Esophagus squamous epithelium (tissue), 4 donors: ENCODE data around the gene ARL4C.

Experiments
- POLR2A ChIP-seq, 4 donors: fragments of 450-650 bp; IDR thresholded peaks; one replicate each; pipeline ENCODE4 v1.6.1; 2017; ENCODE audit warnings: antibody characterized with exemption in 4 of 4, mild to moderate bottlenecking in 4 of 4, moderate library complexity in 3 of 4
- TF ChIP-seq, protein P1 (sequence below), 6 experiments: fragments of 450-650 bp in 4 of 6; fragments of 200-600 bp in 2 of 6; sonication (generic) in 2 of 6; IDR thresholded peaks; one replicate each; pipeline ENCODE4 v1.5.1; 2016 to 2019; ENCODE audit warnings: antibody characterized with exemption in 6 of 6, mild to moderate bottlenecking in 4 of 6, moderate library complexity in 4 of 6

DNA sequence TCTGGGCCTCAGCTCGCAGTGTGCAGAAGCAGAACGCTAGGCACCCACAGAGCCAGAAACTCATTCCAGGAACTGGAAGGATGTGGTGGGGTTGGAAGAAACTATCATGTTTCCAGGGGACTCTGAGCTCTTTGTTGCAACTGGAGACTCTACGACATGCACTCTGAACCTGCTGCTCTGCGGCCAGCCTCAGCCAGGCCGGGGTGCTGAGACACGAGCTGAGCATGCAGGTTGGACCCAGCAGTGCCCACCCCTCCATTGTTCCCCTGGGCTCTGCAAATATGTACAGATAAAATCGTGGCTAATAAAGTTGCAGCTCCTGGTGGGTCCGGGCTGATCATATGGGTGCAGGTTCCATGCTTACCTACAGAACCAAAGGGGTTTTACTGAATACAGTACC, 37.6 kb upstream of the ARL4C start:
- TF ChIP-seq, protein P1, sequence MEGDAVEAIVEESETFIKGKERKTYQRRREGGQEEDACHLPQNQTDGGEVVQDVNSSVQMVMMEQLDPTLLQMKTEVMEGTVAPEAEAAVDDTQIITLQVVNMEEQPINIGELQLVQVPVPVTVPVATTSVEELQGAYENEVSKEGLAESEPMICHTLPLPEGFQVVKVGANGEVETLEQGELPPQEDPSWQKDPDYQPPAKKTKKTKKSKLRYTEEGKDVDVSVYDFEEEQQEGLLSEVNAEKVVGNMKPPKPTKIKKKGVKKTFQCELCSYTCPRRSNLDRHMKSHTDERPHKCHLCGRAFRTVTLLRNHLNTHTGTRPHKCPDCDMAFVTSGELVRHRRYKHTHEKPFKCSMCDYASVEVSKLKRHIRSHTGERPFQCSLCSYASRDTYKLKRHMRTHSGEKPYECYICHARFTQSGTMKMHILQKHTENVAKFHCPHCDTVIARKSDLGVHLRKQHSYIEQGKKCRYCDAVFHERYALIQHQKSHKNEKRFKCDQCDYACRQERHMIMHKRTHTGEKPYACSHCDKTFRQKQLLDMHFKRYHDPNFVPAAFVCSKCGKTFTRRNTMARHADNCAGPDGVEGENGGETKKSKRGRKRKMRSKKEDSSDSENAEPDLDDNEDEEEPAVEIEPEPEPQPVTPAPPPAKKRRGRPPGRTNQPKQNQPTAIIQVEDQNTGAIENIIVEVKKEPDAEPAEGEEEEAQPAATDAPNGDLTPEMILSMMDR (IDR thresholded peaks at IDR 0.05) = no peak
- TF ChIP-seq POLR2A (IDR thresholded peaks at IDR 0.05) = no peak
